Natural killer cell (primary cell): ENCODE data around the gene TEPSIN. TPM values are rescaled to one million over a fixed set of nuclear protein-coding genes. Genes with fewer than 3 reads are reported as not detected.

ENCODE experiments used
- ATAC-seq, 3 donors: fragments of 150-1000 bp in 2 of 3; fragments of 200-7000 bp in 1 of 3; cut with Tn5 transposase; 1 replicate in 1 of 3; 2 replicates in 2 of 3; pipeline ENCODE4 v1.10.0; 2021; ENCODE audit warnings: mild to moderate bottlenecking in 2 of 3, moderate library complexity in 2 of 3
- DNase-seq, 2 donors: peaks; one replicate each; pipeline versions ENCODE4 v3.0.0 to v3.0.0-alpha.2; 2013 to 2021; ENCODE audit warnings: mixed read lengths in 1 of 2
- H3K27ac ChIP-seq: one replicate; pipeline ENCODE4 v1.5.1; 2013; ENCODE audit warnings: mild to moderate bottlenecking, low read length
- H3K27me3 ChIP-seq: one replicate; pipeline ENCODE4 v1.6.1; 2013; ENCODE audit warnings: low read length; ENCODE audit not compliant: control insufficient read depth, insufficient read depth
- H3K36me3 ChIP-seq: one replicate; pipeline ENCODE4 v1.6.1; 2013; ENCODE audit warnings: low read length; ENCODE audit not compliant: control insufficient read depth, insufficient read depth
- H3K4me1 ChIP-seq: one replicate; pipeline ENCODE4 v1.6.1; 2013; ENCODE audit warnings: low read length; ENCODE audit not compliant: control insufficient read depth, insufficient read depth
- H3K4me3 ChIP-seq: one replicate; pipeline ENCODE4 v1.5.1; 2013; ENCODE audit warnings: low read length
- H3K9me3 ChIP-seq: one replicate; pipeline ENCODE4 v1.6.1; 2013; ENCODE audit warnings: low read length; ENCODE audit not compliant: control insufficient read depth, insufficient read depth
- H3K27ac Mint-ChIP-seq, 2 donors: one replicate each; pipeline ENCODE4 v1.8.0; 2022; ENCODE audit warnings: mild to moderate bottlenecking in 2 of 2, mixed read lengths in 2 of 2, moderate library complexity in 1 of 2
- H3K27me3 Mint-ChIP-seq, 2 donors: one replicate each; pipeline ENCODE4 v1.8.0; 2022; ENCODE audit warnings: low read depth in 2 of 2, mixed read lengths in 2 of 2
- H3K36me3 Mint-ChIP-seq: one replicate; pipeline ENCODE4 v1.8.0; 2022; ENCODE audit warnings: mixed read lengths
- H3K4me1 Mint-ChIP-seq, 2 donors: one replicate each; pipeline ENCODE4 v1.8.0; 2022; ENCODE audit warnings: mixed read lengths in 2 of 2
- H3K4me3 Mint-ChIP-seq: one replicate; pipeline ENCODE4 v1.8.0; 2022; ENCODE audit warnings: mild to moderate bottlenecking, moderate library complexity, mixed read lengths
- H3K9me3 Mint-ChIP-seq, 2 donors: one replicate each; pipeline ENCODE4 v1.8.0; 2022; ENCODE audit warnings: mixed read lengths in 2 of 2
- WGBS: methylation state at CpG from one replicate; pipeline ENCODE4 v1.1.7; 2013; ENCODE audit warnings: missing lambda C conversion rate; ENCODE audit not compliant: insufficient coverage; 5-methylcytosine and 5-hydroxymethylcytosine counted together
- intact Hi-C: fragments of 100-400 bp; cut with micrococcal nuclease; formaldehyde crosslinking; loops from one replicate; pipeline ENCODE4 v1.14.2; 2022
- total RNA-seq, 4 donors: library from RNA; stranded (reverse); fragments of 120-200 nt in 1 of 4; gene quantifications; one replicate each; pipeline versions ENCODE4 v1.2.3 to v1.2.4, GENCODE V29; 2013 to 2022
- TF ChIP-seq, protein P1 (sequence below): fragments of 200-600 bp; IDR thresholded peaks from one replicate; pipeline ENCODE4 v1.8.0; 2022; ENCODE audit warnings: antibody characterized with exemption

The TEPSIN gene
- total RNA-seq, 3 donors from 2014 or later (not counting 1 experiment from before 2014, with no cell fraction given), result 89.8 to 137 (median 126) TPM

GRCh38 chr17:81179220-81179619, 59.6 kb downstream of the TEPSIN start:
- no peaks in the 10 kb centered on the region for H3K4me1 ChIP-seq
- TF ChIP-seq, protein P1, sequence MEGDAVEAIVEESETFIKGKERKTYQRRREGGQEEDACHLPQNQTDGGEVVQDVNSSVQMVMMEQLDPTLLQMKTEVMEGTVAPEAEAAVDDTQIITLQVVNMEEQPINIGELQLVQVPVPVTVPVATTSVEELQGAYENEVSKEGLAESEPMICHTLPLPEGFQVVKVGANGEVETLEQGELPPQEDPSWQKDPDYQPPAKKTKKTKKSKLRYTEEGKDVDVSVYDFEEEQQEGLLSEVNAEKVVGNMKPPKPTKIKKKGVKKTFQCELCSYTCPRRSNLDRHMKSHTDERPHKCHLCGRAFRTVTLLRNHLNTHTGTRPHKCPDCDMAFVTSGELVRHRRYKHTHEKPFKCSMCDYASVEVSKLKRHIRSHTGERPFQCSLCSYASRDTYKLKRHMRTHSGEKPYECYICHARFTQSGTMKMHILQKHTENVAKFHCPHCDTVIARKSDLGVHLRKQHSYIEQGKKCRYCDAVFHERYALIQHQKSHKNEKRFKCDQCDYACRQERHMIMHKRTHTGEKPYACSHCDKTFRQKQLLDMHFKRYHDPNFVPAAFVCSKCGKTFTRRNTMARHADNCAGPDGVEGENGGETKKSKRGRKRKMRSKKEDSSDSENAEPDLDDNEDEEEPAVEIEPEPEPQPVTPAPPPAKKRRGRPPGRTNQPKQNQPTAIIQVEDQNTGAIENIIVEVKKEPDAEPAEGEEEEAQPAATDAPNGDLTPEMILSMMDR, result no peak
- no peaks in the 10 kb centered on the region for H3K4me1 Mint-ChIP-seq

More at GRCh38 chr17:81179220-81179619, 59.6 kb downstream of the TEPSIN start:
- 80% methylated on average over 9 of the region's 9 CpGs for WGBS
- intact Hi-C loops, result no loop called here
- no peak overlapping the region for H3K4me3 Mint-ChIP-seq
- no peak overlapping the region for H3K27ac Mint-ChIP-seq
- Histone ChIP-seq H3K27me3 (no peaks in the 10 kb centered on the region), H3K27ac (no peak overlapping the region), H3K36me3 (no peaks in the 10 kb centered on the region), H3K4me3 (no peak overlapping the region), H3K9me3 (no peaks in the 10 kb centered on the region)
- no peaks in the 10 kb centered on the region for H3K36me3 Mint-ChIP-seq
- no peak for ATAC-seq
- no peak for DNase-seq
- H3K9me3 Mint-ChIP-seq, result no peaks in the 10 kb centered on the region
- peaks cover 0 to 8% of the 10 kb centered on the region in 2 donors for H3K27me3 Mint-ChIP-seq

Other genes starting within 250 kb of the TEPSIN start
- gene CHMP6, start 247.2 kb downstream of the TEPSIN start, total RNA-seq, result 10 to 100 TPM; 26.8 to 33.3 (median 33.0) TPM
- gene BAIAP2, start 203.9 kb downstream of the TEPSIN start, total RNA-seq, result 10 to 100 TPM in 2 of 3 donors, 1 to 10 TPM in 1; 6.7 to 12.3 (median 10.4) TPM
- gene PVALEF, start 73.5 kb downstream of the TEPSIN start, total RNA-seq, result not detected
- 10 to 100 TPM in 2 of 3 donors, 1 to 10 TPM in 1; 8.5 to 13.7 (median 10.4) TPM for gene AATK, start 72.8 kb downstream of the TEPSIN start, total RNA-seq
- 10 to 100 TPM in 2 of 3 donors, 1 to 10 TPM in 1; 9.9 to 11.4 (median 10.0) TPM for gene CEP131, start 16.1 kb downstream of the TEPSIN start, total RNA-seq
- 10 to 100 TPM; 28.6 to 36.4 (median 34.9) TPM for gene NDUFAF8, start 263 bp upstream of the TEPSIN start, total RNA-seq
- gene SLC38A10, start 56.3 kb upstream of the TEPSIN start, total RNA-seq, result 100 to 1,000 TPM in 1 of 3 donors, 10 to 100 TPM in 2; 72.2 to 104 (median 90.5) TPM
- gene BAHCC1, start 156.4 kb upstream of the TEPSIN start, total RNA-seq, result 10 to 100 TPM in 1 of 3 donors, 1 to 10 TPM in 2; 2.9 to 17.3 (median 5.7) TPM